MCF 10A (cell line): ENCODE data around the gene FAM3C. TPM values are rescaled to one million over a fixed set of nuclear protein-coding genes. Genes with fewer than 3 reads are reported as not detected.

Experiments used
- BruUV-seq: library from RNA; stranded (reverse); fragments of 400-500 nt; replicated peaks from 2 replicates; lab custom pipeline; 2021; lab: Mats Ljungman, UMichigan
- CTCF ChIA-PET: fragments of 300-600 bp; sonication (Branson Sonifier 250); formaldehyde crosslinking; extraction: SDS; loops from one replicate; lab custom pipeline; 2021; ENCODE audit warnings: antibody characterized with exemption, inconsistent platforms; lab: Yijun Ruan, JAX
- POLR2A ChIA-PET: fragments of 300-600, 350-650 bp; sonication (Branson Sonifier 250); formaldehyde crosslinking; extraction: SDS; loops from one replicate; lab custom pipeline; 2020; ENCODE audit warnings: antibody characterized with exemption, inconsistent platforms; lab: Yijun Ruan, JAX
- DNase-seq: peaks from one replicate; pipeline ENCODE4 v3.0.0-alpha.2; 2018; ENCODE audit not compliant: unreplicated experiment
- H3K27ac Mint-ChIP-seq: one replicate; pipeline ENCODE4 v1.8.0; 2022; ENCODE audit warnings: mild to moderate bottlenecking, low read depth, mixed read lengths; ENCODE audit not compliant: unreplicated experiment
- H3K27me3 Mint-ChIP-seq: one replicate; pipeline ENCODE4 v1.8.0; 2022; ENCODE audit warnings: mixed read lengths; ENCODE audit not compliant: insufficient read depth, unreplicated experiment
- H3K36me3 Mint-ChIP-seq: one replicate; pipeline ENCODE4 v1.8.0; 2022; ENCODE audit warnings: mild to moderate bottlenecking, moderate library complexity, mixed read lengths; ENCODE audit not compliant: insufficient read depth, unreplicated experiment
- H3K4me1 Mint-ChIP-seq: one replicate; pipeline ENCODE4 v1.8.0; 2022; ENCODE audit warnings: mixed read lengths; ENCODE audit not compliant: insufficient read depth, unreplicated experiment
- H3K4me3 Mint-ChIP-seq: one replicate; pipeline ENCODE4 v1.8.0; 2022; ENCODE audit warnings: mild to moderate bottlenecking, moderate library complexity, mixed read lengths; ENCODE audit not compliant: unreplicated experiment
- H3K9me3 Mint-ChIP-seq: one replicate; pipeline ENCODE4 v1.8.0; 2022; ENCODE audit warnings: mixed read lengths; ENCODE audit not compliant: unreplicated experiment
- intact Hi-C: fragments of 100-400 bp; cut with micrococcal nuclease; formaldehyde crosslinking; loops from 2 replicates; pipeline ENCODE4 v1.14.1; 2022
- total RNA-seq: library from RNA; stranded (reverse); gene quantifications from 2 replicates; pipeline ENCODE4 v1.2.3, GENCODE V29; 2022
- TF ChIP-seq, protein P1 (sequence below): fragments of 200-600 bp; IDR thresholded peaks from one replicate; pipeline ENCODE4 v1.8.0; 2022; ENCODE audit warnings: antibody characterized with exemption, mild to moderate bottlenecking; ENCODE audit not compliant: unreplicated experiment

The FAM3C gene
- total RNA-seq, 1 experiment from 2014 or later: 56.5 TPM

DNA sequence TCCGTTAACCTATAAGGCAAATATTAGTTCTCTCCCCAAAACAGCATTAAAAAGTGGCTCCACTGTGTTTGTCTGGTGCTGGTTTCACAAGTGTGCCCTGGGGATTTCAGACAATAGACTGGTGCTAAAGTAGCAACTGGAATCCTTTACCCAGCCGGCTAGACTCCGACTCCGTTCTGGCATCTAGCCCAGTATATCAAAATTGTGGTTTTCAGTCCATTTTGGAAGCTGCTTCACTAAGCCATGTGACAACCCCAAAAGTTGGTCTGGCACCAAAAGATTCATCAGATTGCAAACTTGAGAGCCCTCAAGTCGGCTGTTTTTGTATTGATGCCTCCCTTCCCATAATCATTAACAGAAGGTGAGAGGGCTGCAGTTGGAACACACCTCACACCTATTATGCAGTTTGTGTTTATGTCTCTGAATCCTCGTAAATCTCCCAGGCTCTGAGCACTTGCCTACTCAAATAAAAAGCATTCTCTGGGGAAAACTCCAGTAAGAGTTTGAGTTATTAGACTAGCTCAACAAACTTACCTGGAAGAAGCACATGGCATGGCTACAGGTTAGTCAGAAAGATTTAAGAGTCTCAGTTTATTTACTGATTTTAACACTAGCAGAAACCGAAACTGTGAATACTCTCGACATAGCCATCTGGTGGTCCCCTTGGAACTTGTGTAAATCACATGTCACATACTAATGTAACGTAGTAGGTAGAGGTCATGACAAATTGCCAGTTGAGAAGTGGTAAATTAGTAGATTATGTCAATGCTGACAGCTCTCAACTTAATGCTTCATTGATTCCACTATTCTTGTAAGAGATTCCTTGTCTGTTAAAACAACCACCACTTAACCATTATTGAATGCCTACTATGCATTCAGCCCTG is 82.1 kb downstream of the FAM3C start:
- intact Hi-C loops: no loop called here
- ChIA-PET POLR2A (interaction anchor here (0.6 kb wide), 1 partner anchor 133 kb away, joined by 3 read pairs; no protein-coding TSS in a partner anchor), CTCF (no interaction called here)
- TF ChIP-seq, protein P1, sequence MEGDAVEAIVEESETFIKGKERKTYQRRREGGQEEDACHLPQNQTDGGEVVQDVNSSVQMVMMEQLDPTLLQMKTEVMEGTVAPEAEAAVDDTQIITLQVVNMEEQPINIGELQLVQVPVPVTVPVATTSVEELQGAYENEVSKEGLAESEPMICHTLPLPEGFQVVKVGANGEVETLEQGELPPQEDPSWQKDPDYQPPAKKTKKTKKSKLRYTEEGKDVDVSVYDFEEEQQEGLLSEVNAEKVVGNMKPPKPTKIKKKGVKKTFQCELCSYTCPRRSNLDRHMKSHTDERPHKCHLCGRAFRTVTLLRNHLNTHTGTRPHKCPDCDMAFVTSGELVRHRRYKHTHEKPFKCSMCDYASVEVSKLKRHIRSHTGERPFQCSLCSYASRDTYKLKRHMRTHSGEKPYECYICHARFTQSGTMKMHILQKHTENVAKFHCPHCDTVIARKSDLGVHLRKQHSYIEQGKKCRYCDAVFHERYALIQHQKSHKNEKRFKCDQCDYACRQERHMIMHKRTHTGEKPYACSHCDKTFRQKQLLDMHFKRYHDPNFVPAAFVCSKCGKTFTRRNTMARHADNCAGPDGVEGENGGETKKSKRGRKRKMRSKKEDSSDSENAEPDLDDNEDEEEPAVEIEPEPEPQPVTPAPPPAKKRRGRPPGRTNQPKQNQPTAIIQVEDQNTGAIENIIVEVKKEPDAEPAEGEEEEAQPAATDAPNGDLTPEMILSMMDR: no peak
- no TSS peak for BruUV-seq
- Mint-ChIP-seq H3K9me3 (peaks cover 8% of the 10 kb centered on the region), H3K36me3 (no peaks in the 10 kb centered on the region), H3K4me1 (peaks cover 19% of the 10 kb centered on the region), H3K27ac (no peak overlapping the region), H3K4me3 (no peak overlapping the region), H3K27me3 (peaks cover 22% of the 10 kb centered on the region)
- DNase-seq: peak; percentile 65

DNA sequence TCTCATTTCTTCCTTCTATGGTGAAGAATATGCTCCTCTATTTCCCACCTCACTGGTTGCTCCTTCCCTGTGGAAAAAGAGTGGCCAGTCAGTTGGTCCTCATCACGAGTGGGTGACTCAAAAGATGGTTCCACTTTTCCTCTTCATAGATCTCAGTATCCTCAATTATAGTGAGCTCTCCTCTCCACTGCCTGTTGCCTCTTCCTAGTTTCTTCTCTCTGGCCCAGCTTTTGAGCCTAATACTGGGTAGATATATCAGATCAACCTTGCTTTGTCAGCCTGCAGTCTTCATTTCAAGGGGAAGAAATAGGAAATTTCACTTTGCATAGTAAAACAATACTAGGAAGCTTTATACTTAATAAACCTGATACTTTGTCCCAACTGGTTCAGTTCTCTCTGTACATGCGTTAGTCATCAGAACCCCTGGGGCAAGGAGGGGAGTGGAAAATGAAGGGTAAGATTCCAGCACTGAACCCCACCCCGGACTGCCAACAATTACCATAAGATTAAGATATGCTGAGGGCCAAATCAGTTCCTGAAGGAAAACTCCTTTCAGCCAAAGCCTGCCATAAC is 82.8 kb downstream of the FAM3C start:
- no TSS peak for BruUV-seq
- Mint-ChIP-seq H3K4me1 (peaks cover 14% of the 10 kb centered on the region), H3K9me3 (peaks cover 8% of the 10 kb centered on the region), H3K4me3 (no peak overlapping the region), H3K36me3 (no peaks in the 10 kb centered on the region), H3K27ac (no peak overlapping the region), H3K27me3 (peaks cover 26% of the 10 kb centered on the region)
- CTCF ChIA-PET: no interaction called here
- POLR2A ChIA-PET: interaction anchor here (2.0 kb wide), 1 partner anchor 11 kb away, joined by 4 read pairs; no protein-coding TSS in a partner anchor
- intact Hi-C loops: no loop called here
- TF ChIP-seq, protein P1: no peak
- peak; percentile 74 for DNase-seq

DNA sequence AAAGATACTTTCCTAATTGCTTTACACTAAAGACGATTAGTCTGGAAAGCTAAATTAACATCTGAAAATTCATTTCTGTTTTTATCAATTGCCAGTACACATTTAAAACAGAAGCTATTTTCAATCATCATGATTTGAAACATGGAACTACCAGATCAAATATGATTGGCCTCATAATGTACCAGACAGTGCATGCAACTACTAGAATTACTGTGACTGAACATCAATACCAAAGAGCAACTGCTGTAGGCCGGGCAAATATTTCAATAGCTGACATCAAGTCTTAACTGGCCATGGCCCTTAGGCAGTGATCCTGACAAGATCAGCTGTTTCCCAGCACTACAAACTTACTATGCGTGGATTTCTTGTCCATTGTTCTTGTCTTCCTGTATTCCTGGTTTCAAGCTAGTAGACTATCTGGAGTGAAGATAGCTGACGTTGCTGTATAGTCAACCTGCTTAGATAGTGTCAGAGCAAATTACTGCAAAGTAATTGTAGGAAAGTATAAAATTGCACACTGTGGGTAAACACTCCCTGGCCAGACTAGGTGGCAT is 89.0 kb downstream of the FAM3C start:
- CTCF ChIA-PET: interaction anchor here (0.5 to 0.7 kb wide), 3 partner anchors 13 to 567 kb away, joined by 3 to 5 read pairs (median 5); no protein-coding TSS in a partner anchor
- Mint-ChIP-seq H3K36me3 (no peaks in the 10 kb centered on the region), H3K4me1 (no peaks in the 10 kb centered on the region), H3K4me3 (no peak overlapping the region), H3K27ac (no peak overlapping the region), H3K9me3 (peaks cover 8% of the 10 kb centered on the region), H3K27me3 (peaks cover 14% of the 10 kb centered on the region)
- DNase-seq: no peak
- TF ChIP-seq, protein P1: no peak
- POLR2A ChIA-PET: interaction anchor here (0.6 kb wide), 1 partner anchor 164 kb away, joined by 3 read pairs; no protein-coding TSS in a partner anchor
- intact Hi-C loops: no loop called here
- no TSS peak for BruUV-seq

DNA sequence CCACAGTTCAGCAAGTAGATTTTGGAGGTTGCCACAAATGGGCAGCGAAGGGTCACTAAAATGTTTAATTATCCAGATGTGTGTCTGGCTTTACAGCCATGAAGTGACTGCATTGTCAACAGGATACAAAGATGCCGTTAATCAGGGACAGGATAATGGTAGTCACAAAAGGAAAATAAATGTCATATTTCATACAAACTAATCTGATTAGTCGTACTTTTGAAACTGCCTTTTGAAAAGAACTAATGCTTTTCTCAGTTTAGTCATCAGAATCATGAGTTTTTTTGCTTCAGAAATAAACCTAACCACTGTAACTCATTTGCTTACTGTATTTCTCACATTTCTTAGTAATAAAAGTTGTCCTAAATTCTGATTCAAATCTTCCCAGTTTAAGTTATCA is 89.5 kb downstream of the FAM3C start:
- TF ChIP-seq, protein P1: no peak
- H3K4me3 Mint-ChIP-seq: no peak overlapping the region
- no peak overlapping the region for H3K27ac Mint-ChIP-seq
- intact Hi-C loops: no loop called here
- peaks cover 3% of the 10 kb centered on the region for H3K4me1 Mint-ChIP-seq
- DNase-seq: no peak
- ChIA-PET CTCF (interaction anchor here (0.6 to 0.7 kb wide), 2 partner anchors 12 to 568 kb away, joined by 3 to 5 read pairs; no protein-coding TSS in a partner anchor), POLR2A (no interaction called here)
- BruUV-seq: no TSS peak
- no peaks in the 10 kb centered on the region for H3K36me3 Mint-ChIP-seq
- H3K27me3 Mint-ChIP-seq: peaks cover 14% of the 10 kb centered on the region
- H3K9me3 Mint-ChIP-seq: peaks cover 8% of the 10 kb centered on the region
